Common myeloid progenitor, CD34-positive (primary cell): Measurements from ENCODE around the gene ZC3H18.

Source experiments
- CTCF ChIA-PET: fragments of 350-600 bp; sonication (Branson Sonifier 250); formaldehyde crosslinking; loops from one replicate; lab custom pipeline; 2021; ENCODE audit warnings: antibody characterized with exemption; lab: Charles Lee
- POLR2A ChIA-PET: fragments of 350-600 bp; sonication (Branson Sonifier 250); formaldehyde crosslinking; loops from one replicate; lab custom pipeline; 2021; ENCODE audit warnings: antibody characterized with exemption; lab: Charles Lee
- DNase-seq, 3 donors: peaks; one replicate each; pipeline versions ENCODE4 v3.0.0 to v3.0.0-alpha.2; 2013
- H3K27ac ChIP-seq, 2 experiments: 1 replicate in 1 of 2; 2 replicates in 1 of 2; pipeline ENCODE4 v1.7.0; 2013; ENCODE audit warnings: inconsistent platforms in 2 of 2, low read length in 2 of 2, mild to moderate bottlenecking in 2 of 2, low read depth in 1 of 2, moderate library complexity in 1 of 2; ENCODE audit not compliant: severe bottlenecking in 2 of 2, insufficient read depth in 1 of 2, poor library complexity in 1 of 2
- H3K27me3 ChIP-seq, 5 experiments: replicated peaks in 2 of 5; 1 replicate in 3 of 5; 2 replicates in 2 of 5; pipeline versions ENCODE4 v1.6.1 to v1.7.0; 2013; ENCODE audit warnings: low read length in 4 of 5, mild to moderate bottlenecking in 2 of 5, moderate library complexity in 2 of 5, inconsistent platforms in 1 of 5; ENCODE audit not compliant: insufficient read depth in 5 of 5, control insufficient read depth in 4 of 5
- H3K36me3 ChIP-seq, 4 experiments: 1 replicate in 2 of 4; 2 replicates in 2 of 4; pipeline versions ENCODE4 v1.6.1 to v1.7.0; 2013; ENCODE audit warnings: low read length in 3 of 4, control low read depth in 1 of 4, mild to moderate bottlenecking in 1 of 4; ENCODE audit not compliant: control insufficient read depth in 4 of 4, insufficient read depth in 4 of 4
- H3K4me1 ChIP-seq, 4 experiments: 1 replicate in 3 of 4; 2 replicates in 1 of 4; pipeline versions ENCODE4 v1.6.1 to v1.7.1; 2013; ENCODE audit warnings: low read length in 3 of 4, mild to moderate bottlenecking in 3 of 4, control low read depth in 1 of 4, inconsistent platforms in 1 of 4, moderate library complexity in 1 of 4; ENCODE audit not compliant: control insufficient read depth in 4 of 4, insufficient read depth in 4 of 4; ENCODE audit errors: control extremely low read depth in 1 of 4
- H3K4me3 ChIP-seq, 7 experiments: 1 replicate in 4 of 7; 2 replicates in 3 of 7; pipeline versions ENCODE4 v1.5.1 to v1.7.0; 2013; ENCODE audit warnings: mild to moderate bottlenecking in 7 of 7, low read length in 6 of 7, moderate library complexity in 6 of 7, inconsistent platforms in 2 of 7, low read depth in 2 of 7, control low read depth in 1 of 7; ENCODE audit not compliant: insufficient read depth in 4 of 7, control insufficient read depth in 1 of 7; ENCODE audit errors: extremely low read depth in 1 of 7
- H3K9me3 ChIP-seq, 5 experiments: 1 replicate in 4 of 5; 2 replicates in 1 of 5; pipeline versions ENCODE4 v1.6.1 to v1.7.1; 2013; ENCODE audit warnings: low read length in 4 of 5, mild to moderate bottlenecking in 2 of 5, inconsistent platforms in 1 of 5, low read depth in 1 of 5, moderate library complexity in 1 of 5; ENCODE audit not compliant: control insufficient read depth in 4 of 5, insufficient read depth in 2 of 5; ENCODE audit errors: control extremely low read depth in 1 of 5
- WGBS: methylation state at CpG from one replicate; pipeline ENCODE4 v1.1.5; 2013; ENCODE audit not compliant: insufficient coverage; 5-methylcytosine and 5-hydroxymethylcytosine counted together

The ZC3H18 gene

GRCh38 chr16:88536510-88536909 lies 33.7 kb upstream of the ZC3H18 start:
- 96% methylated on average over 11 of the region's 11 CpGs for WGBS
- no peaks in the 10 kb centered on the region for H3K9me3 ChIP-seq
- H3K4me3 ChIP-seq = no peak overlapping the region
- POLR2A ChIA-PET = no interaction called here
- DNase-seq = no peak
- peaks cover 0 to 10% (median 5%) of the 10 kb centered on the region in 4 experiments for H3K4me1 ChIP-seq
- CTCF ChIA-PET = interaction anchor here (1.3 to 1.4 kb wide), 3 partner anchors 30 to 99 kb away, joined by 3 read pairs; partner anchors contain the start of gene ZC3H18
- peaks cover 0 to 33% (median 4%) of the 10 kb centered on the region in 5 experiments for H3K27me3 ChIP-seq
- H3K36me3 ChIP-seq = peaks cover 0 to 4% (median 1%) of the 10 kb centered on the region in 4 experiments
- H3K27ac ChIP-seq = no peak overlapping the region

GRCh38 chr16:88536971-88537751 lies 33.0 kb upstream of the ZC3H18 start:
- H3K27ac ChIP-seq = no peak overlapping the region
- ChIA-PET POLR2A (interaction anchor here (0.6 kb wide), 1 partner anchor 40 kb away, joined by 3 read pairs; no protein-coding TSS in a partner anchor), CTCF (no interaction called here)
- no peak overlapping the region for H3K4me3 ChIP-seq
- H3K36me3 ChIP-seq = peaks cover 0 to 3% (median 0%) of the 10 kb centered on the region in 4 experiments
- peaks cover 0 to 10% (median 5%) of the 10 kb centered on the region in 4 experiments for H3K4me1 ChIP-seq
- WGBS = 89% methylated on average over 27 of the region's 31 CpGs
- peak in 2 of 3 donors; percentile 15 to 30 for DNase-seq
- peaks cover 0 to 2% (median 2%) of the 10 kb centered on the region in 5 experiments for H3K9me3 ChIP-seq
- peaks cover 0 to 38% (median 4%) of the 10 kb centered on the region in 5 experiments for H3K27me3 ChIP-seq

GRCh38 chr16:88537859-88538258 lies 32.3 kb upstream of the ZC3H18 start:
- ChIA-PET POLR2A (no interaction called here), CTCF (interaction anchor here (1.1 kb wide), 1 partner anchor 23 kb away, joined by 6 read pairs; no protein-coding TSS in a partner anchor)
- Histone ChIP-seq H3K4me3 (no peak overlapping the region), H3K27ac (no peak overlapping the region), H3K36me3 (peaks cover 0 to 1% (median 0%) of the 10 kb centered on the region in 4 experiments), H3K4me1 (peaks cover 0 to 10% (median 5%) of the 10 kb centered on the region in 4 experiments), H3K27me3 (peaks cover 0 to 42% (median 4%) of the 10 kb centered on the region in 5 experiments), H3K9me3 (peaks cover 0 to 9% (median 5%) of the 10 kb centered on the region in 5 experiments)
- DNase-seq = no peak
- WGBS = 100% methylated on average over 4 of the region's 4 CpGs

- ChIA-PET CTCF (interaction anchor here (1.1 to 1.8 kb wide), 3 partner anchors 15 to 25 kb away, joined by 5 to 6 read pairs (median 5); no protein-coding TSS in a partner anchor), POLR2A (no interaction called here)
- H3K27me3 ChIP-seq = peaks cover 0 to 42% (median 4%) of the 10 kb centered on the region in 5 experiments
- peaks cover 0 to 10% (median 5%) of the 10 kb centered on the region in 4 experiments for H3K4me1 ChIP-seq
- H3K4me3 ChIP-seq = no peak overlapping the region
- H3K27ac ChIP-seq = no peak overlapping the region
- H3K36me3 ChIP-seq = no peaks in the 10 kb centered on the region
- DNase-seq = no peak
- peaks cover 0 to 16% (median 9%) of the 10 kb centered on the region in 5 experiments for H3K9me3 ChIP-seq
- 72% methylated on average over 15 of the region's 23 CpGs for WGBS
Measured at GRCh38 chr16:88538366-88539060, 31.7 kb upstream of the ZC3H18 start.

GRCh38 chr16:88539261-88539651 lies 30.9 kb upstream of the ZC3H18 start:
- no peak overlapping the region for H3K27ac ChIP-seq
- no peak overlapping the region for H3K4me3 ChIP-seq
- POLR2A ChIA-PET = no interaction called here
- DNase-seq = no peak
- WGBS = 79% methylated on average over 9 of the region's 12 CpGs
- H3K9me3 ChIP-seq = peaks cover 0 to 23% (median 15%) of the 10 kb centered on the region in 5 experiments
- CTCF ChIA-PET = interaction anchor here (1.4 to 1.8 kb wide), 3 partner anchors 15 to 24 kb away, joined by 5 to 10 read pairs (median 5); no protein-coding TSS in a partner anchor
- no peaks in the 10 kb centered on the region for H3K36me3 ChIP-seq
- peaks cover 0 to 43% (median 4%) of the 10 kb centered on the region in 5 experiments for H3K27me3 ChIP-seq
- H3K4me1 ChIP-seq = peaks cover 0 to 10% (median 4%) of the 10 kb centered on the region in 4 experiments

GRCh38 chr16:88539652-88540345 lies 30.4 kb upstream of the ZC3H18 start:
- WGBS = 31% methylated on average over 22 of the region's 26 CpGs
- Histone ChIP-seq H3K27ac (no peak overlapping the region), H3K4me3 (no peak overlapping the region), H3K9me3 (peaks cover 0 to 24% (median 16%) of the 10 kb centered on the region in 5 experiments), H3K36me3 (no peaks in the 10 kb centered on the region), H3K27me3 (peaks cover 0 to 44% (median 4%) of the 10 kb centered on the region in 5 experiments), H3K4me1 (peaks cover 0 to 8% (median 3%) of the 10 kb centered on the region in 4 experiments)
- ChIA-PET POLR2A (no interaction called here), CTCF (interaction anchor here (0.7 to 2.5 kb wide), 6 partner anchors 11 to 98 kb away, joined by 3 to 10 read pairs (median 5); no protein-coding TSS in a partner anchor)
- peak in 1 of 3 donors; percentile 17 for DNase-seq
